Measurements from ENCODE around the gene FBF1.
A peak's percentile ranks its signal among the peaks of the same experiment; 100 is the strongest.

The FBF1 gene

DNA sequence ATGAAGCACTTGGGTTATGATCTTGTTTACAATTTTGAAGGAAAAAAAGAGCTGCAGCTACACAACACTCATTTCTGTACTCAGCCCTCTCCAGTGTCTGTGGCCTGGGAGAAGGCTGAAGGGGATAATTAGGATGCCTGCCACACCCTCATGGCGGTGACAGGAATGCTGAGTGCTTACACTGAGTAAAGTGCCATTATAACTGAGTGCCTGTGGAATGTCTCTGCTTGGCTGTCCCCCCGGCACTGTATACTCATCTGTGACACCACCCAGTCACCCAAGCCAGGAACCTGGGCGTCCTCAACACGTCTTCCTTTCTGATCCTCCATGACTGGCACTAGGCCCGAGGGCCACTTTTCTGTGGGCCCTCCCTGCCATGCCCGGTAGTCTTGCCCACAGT lies 32.6 kb downstream of the FBF1 start:
- Histone ChIP-seq H3K4me1 (peaks cover 3% of the 10 kb centered on the region), H2AFZ (no peak overlapping the region), H3K79me2 (peaks cover under 1% of the 10 kb centered on the region), H3K4me2 (ENCODE audit: low read length) (no peak overlapping the region), H3K27ac (no peak overlapping the region), H3K27me3 (ENCODE audit: control insufficient read depth, insufficient read depth, low read length) (no peaks in the 10 kb centered on the region), H3K36me3 (ENCODE audit: control insufficient read depth, insufficient read depth, low read length) (no peaks in the 10 kb centered on the region), H3K9ac (no peak overlapping the region), H3K9me3 (ENCODE audit: control insufficient read depth, low read length) (no peaks in the 10 kb centered on the region), H3K4me3 (ENCODE audit: low read depth, low read length) (no peak overlapping the region)
- TF ChIP-seq, protein P1, sequence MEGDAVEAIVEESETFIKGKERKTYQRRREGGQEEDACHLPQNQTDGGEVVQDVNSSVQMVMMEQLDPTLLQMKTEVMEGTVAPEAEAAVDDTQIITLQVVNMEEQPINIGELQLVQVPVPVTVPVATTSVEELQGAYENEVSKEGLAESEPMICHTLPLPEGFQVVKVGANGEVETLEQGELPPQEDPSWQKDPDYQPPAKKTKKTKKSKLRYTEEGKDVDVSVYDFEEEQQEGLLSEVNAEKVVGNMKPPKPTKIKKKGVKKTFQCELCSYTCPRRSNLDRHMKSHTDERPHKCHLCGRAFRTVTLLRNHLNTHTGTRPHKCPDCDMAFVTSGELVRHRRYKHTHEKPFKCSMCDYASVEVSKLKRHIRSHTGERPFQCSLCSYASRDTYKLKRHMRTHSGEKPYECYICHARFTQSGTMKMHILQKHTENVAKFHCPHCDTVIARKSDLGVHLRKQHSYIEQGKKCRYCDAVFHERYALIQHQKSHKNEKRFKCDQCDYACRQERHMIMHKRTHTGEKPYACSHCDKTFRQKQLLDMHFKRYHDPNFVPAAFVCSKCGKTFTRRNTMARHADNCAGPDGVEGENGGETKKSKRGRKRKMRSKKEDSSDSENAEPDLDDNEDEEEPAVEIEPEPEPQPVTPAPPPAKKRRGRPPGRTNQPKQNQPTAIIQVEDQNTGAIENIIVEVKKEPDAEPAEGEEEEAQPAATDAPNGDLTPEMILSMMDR (IDR thresholded peaks at IDR 0.05) = no peak

DNA sequence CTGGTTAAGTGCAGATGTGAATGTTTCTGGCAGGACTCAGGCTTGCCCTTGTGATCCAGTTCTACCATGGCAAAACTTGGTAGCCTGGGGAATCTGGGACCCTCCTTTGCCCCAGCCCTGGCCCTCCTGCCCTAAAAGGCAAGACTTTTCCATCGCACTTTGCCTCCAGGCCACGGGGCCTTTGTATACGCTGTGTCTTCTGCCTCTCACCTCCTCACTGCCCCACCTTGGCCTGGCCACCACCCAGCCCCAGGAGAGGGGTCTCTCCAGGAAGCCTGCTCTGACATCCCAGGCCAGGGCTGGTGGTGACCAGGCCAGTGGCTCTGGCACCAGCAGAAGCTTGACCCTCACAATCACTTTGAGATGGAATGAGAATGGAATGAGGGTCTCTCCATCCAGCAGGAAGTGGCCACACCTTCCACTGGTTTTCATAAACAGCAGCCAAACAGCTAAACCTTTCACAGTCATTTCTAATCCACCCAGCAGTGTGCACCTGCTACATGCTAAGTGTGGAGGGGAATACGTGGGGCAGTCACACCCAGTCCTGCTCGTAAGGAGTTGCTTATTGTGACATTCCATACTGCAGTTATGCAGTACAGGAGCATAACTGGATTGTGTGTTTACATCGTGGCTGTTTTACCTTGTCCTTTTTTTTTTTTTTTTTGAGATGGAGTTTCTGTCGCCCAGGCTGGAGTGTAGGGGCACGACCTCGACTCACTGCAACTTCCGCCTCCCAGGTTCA lies 34.5 kb downstream of the FBF1 start:
- no peak overlapping the region for H3K4me2 ChIP-seq (ENCODE audit: low read length)
- peaks cover 3% of the 10 kb centered on the region for H3K4me1 ChIP-seq
- H3K79me2 ChIP-seq = peaks cover 5% of the 10 kb centered on the region
- peak overlapping the region; percentile 19 for H3K27ac ChIP-seq
- no peaks in the 10 kb centered on the region for H3K9me3 ChIP-seq (ENCODE audit: control insufficient read depth, low read length)
- no peak overlapping the region for H3K9ac ChIP-seq
- TF ChIP-seq, protein P1 (IDR thresholded peaks at IDR 0.05) = no peak
- no peak overlapping the region for H3K4me3 ChIP-seq (ENCODE audit: low read depth, low read length)
- H3K27me3 ChIP-seq (ENCODE audit: control insufficient read depth, insufficient read depth, low read length) = no peaks in the 10 kb centered on the region
- no peaks in the 10 kb centered on the region for H3K36me3 ChIP-seq (ENCODE audit: control insufficient read depth, insufficient read depth, low read length)
- H2AFZ ChIP-seq = peak overlapping the region; percentile 28

DNA sequence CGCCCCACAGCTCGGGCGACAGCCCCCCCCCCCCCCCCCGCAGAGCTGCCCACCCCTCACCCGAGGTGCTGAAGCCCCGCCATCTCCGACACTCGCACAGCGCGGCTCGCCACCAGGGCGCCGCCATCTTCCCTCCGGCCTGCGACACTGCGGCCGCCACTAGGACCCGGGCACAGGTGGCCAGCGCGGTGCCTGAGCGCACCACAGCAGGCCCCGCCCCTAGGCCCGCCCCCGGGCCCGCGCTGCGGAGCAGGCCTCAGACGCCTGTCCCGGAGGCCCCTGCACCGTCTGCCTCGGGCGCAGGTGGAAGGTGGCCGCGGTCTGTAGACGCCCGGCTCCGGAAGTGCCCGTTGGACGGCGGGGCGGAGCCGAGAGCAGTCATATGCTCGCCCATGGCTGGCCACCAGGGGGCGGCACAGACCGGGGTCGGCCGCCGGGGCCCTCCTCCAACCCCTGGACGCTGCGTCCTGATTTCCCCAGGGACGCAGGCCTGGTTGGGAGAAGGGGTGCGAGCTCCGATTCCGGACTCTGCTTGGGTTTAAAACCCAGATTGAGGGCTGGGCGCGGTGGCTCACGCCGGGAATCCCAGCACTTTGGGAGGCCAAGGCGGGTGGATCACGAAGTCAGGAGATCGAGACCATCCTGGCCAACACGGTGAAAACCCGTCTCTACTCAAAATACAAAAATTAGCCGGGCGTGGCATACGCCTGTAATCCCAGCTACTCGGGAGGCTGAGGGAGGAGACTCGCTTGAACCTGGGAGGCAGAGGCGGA lies 35.9 kb downstream of the FBF1 start, which contains the start of gene MRPL38:
Gene MRPL38 (minus strand): TSS at position 136 of the 773 bp plus-strand sequence. CDS start 9 bp downstream, at position 127.
- TF ChIP-seq, protein P1 (IDR thresholded peaks at IDR 0.05) = peak; percentile 100
- H3K27ac ChIP-seq = peak within 1 kb of the TSS; percentile 87
- H3K36me3 ChIP-seq (ENCODE audit: control insufficient read depth, insufficient read depth, low read length) = no peaks in the 10 kb centered on the region
- H3K4me2 ChIP-seq (ENCODE audit: low read length) = peak within 1 kb of the TSS; percentile 73
- no peaks in the 10 kb centered on the region for H3K9me3 ChIP-seq (ENCODE audit: control insufficient read depth, low read length)
- H3K4me1 ChIP-seq = peaks cover 3% of the 10 kb centered on the region
- H3K9ac ChIP-seq = peak within 1 kb of the TSS; percentile 74
- H3K4me3 ChIP-seq (ENCODE audit: low read depth, low read length) = peak within 1 kb of the TSS; percentile 76
- peaks cover 13% of the 10 kb centered on the region for H3K79me2 ChIP-seq
- H3K27me3 ChIP-seq (ENCODE audit: control insufficient read depth, insufficient read depth, low read length) = no peaks in the 10 kb centered on the region
- H2AFZ ChIP-seq = peak within 1 kb of the TSS; percentile 90

DNA sequence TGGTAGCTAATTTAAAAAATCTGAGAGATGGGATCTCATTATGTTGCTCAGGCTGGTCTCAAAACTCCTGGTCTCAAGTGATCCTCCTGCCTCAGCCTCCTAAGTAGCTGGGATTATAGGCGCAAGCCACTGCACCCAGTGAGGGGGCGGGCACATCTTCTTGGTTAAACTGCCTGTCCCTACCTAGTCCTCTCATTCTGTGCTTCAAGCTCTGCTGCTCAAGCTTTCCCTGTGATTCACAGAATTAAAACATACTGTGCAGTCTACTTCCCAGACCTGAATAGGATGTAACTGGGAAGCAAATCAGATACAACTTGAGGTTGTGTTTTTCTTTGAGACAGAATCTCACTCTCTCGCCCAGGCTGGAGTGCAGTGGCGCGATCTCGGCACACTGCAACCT lies 38.4 kb downstream of the FBF1 start:
- Histone ChIP-seq H3K4me3 (ENCODE audit: low read depth, low read length) (no peak overlapping the region), H3K9me3 (ENCODE audit: control insufficient read depth, low read length) (no peaks in the 10 kb centered on the region), H3K4me2 (ENCODE audit: low read length) (no peak overlapping the region), H2AFZ (no peak overlapping the region), H3K4me1 (peaks cover 3% of the 10 kb centered on the region), H3K27me3 (ENCODE audit: control insufficient read depth, insufficient read depth, low read length) (no peaks in the 10 kb centered on the region), H3K79me2 (peaks cover 13% of the 10 kb centered on the region), H3K27ac (no peak overlapping the region), H3K9ac (no peak overlapping the region), H3K36me3 (ENCODE audit: control insufficient read depth, insufficient read depth, low read length) (no peaks in the 10 kb centered on the region)
- TF ChIP-seq, protein P1 (IDR thresholded peaks at IDR 0.05) = no peak
